ENCODE results near the gene MYH10.

- TF ChIP-seq ZNF423 (tag by site-specific recombination; IDR thresholded peaks at IDR 0.05): no peak
- TF ChIP-seq, protein P1, sequence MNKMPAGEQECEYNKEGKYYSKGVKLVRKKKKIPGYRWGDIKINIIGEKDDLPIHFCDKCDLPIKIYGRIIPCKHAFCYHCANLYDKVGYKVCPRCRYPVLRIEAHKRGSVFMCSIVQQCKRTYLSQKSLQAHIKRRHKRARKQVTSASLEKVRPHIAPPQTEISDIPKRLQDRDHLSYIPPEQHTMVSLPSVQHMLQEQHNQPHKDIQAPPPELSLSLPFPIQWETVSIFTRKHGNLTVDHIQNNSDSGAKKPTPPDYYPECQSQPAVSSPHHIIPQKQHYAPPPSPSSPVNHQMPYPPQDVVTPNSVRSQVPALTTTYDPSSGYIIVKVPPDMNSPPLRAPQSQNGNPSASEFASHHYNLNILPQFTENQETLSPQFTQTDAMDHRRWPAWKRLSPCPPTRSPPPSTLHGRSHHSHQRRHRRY (tag by site-specific recombination; IDR thresholded peaks at IDR 0.05): no peak
- no peak for TF ChIP-seq ZNF24 (tag by site-specific recombination; IDR thresholded peaks at IDR 0.05)
- TF ChIP-seq ZNF324 (tag by site-specific recombination; IDR thresholded peaks at IDR 0.05): no peak
- no peak for TF ChIP-seq ZNF202 (tag by site-specific recombination; IDR thresholded peaks at IDR 0.05; ENCODE audit: borderline replicate concordance)
- no peak for TF ChIP-seq CTCF (tag by site-specific recombination; IDR thresholded peaks at IDR 0.05)
- no peak for TF ChIP-seq AEBP2 (tag by site-specific recombination; IDR thresholded peaks at IDR 0.05; ENCODE audit: borderline replicate concordance)
- TF ChIP-seq ZNF629 (tag by site-specific recombination; IDR thresholded peaks at IDR 0.05): no peak
- no peak for TF ChIP-seq KLF9 (tag by site-specific recombination; IDR thresholded peaks at IDR 0.05; ENCODE audit: low read depth)
- TF ChIP-seq, protein P2, sequence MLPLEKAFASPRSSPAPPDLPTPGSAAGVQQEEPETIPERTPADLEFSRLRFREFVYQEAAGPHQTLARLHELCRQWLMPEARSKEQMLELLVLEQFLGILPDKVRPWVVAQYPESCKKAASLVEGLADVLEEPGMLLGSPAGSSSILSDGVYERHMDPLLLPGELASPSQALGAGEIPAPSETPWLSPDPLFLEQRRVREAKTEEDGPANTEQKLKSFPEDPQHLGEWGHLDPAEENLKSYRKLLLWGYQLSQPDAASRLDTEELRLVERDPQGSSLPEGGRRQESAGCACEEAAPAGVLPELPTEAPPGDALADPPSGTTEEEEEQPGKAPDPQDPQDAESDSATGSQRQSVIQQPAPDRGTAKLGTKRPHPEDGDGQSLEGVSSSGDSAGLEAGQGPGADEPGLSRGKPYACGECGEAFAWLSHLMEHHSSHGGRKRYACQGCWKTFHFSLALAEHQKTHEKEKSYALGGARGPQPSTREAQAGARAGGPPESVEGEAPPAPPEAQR (tag by site-specific recombination; IDR thresholded peaks at IDR 0.05): no peak
- no peak for TF ChIP-seq ZNF548 (tag by site-specific recombination; IDR thresholded peaks at IDR 0.05)
- TF ChIP-seq ZNF555 (tag by site-specific recombination; conservative IDR thresholded peaks at IDR 0.05): no peak
Measured at GRCh38 chr17:8662973-8663372, 32.4 kb upstream of the MYH10 start.
